Cardiac muscle cell (in vitro differentiated cells and primary cell): ENCODE results near the gene CD3E. TPM values are rescaled to one million over a fixed set of nuclear protein-coding genes. Genes with fewer than 3 reads are reported as not detected.

Experiments used
- DNase-seq, 2 donors: peaks; one replicate each; pipeline versions ENCODE4 v3.0.0 to v3.0.0-alpha.2; 2010 to 2017; ENCODE audit warnings: low read depth in 1 of 2, low spot score in 1 of 2
- H3K27ac ChIP-seq: fragments of 200-600 bp; sonication (generic); 2 replicates; pipeline ENCODE4 v1.5.1; 2016
- H3K27me3 ChIP-seq: fragments of 200-600 bp; sonication (generic); 2 replicates; pipeline ENCODE4 v1.6.0; 2016; ENCODE audit warnings: control low read depth
- H3K36me3 ChIP-seq: fragments of 200-600 bp; sonication (generic); 2 replicates; pipeline ENCODE4 v1.5.1; 2016; ENCODE audit warnings: control low read depth
- H3K4me1 ChIP-seq: fragments of 200-600 bp; sonication (generic); 2 replicates; pipeline ENCODE4 v1.8.1; 2017; ENCODE audit warnings: low read depth, mild to moderate bottlenecking, mixed run types
- H3K4me3 ChIP-seq: fragments of 200-600 bp; sonication (generic); 2 replicates; pipeline ENCODE4 v1.5.1; 2016; ENCODE audit warnings: mild to moderate bottlenecking
- H3K9me3 ChIP-seq: fragments of 200-600 bp; sonication (generic); 2 replicates; pipeline ENCODE4 v1.5.1; 2017; ENCODE audit warnings: low read depth, mild to moderate bottlenecking, control low read depth
- CTCF ChIP-seq: IDR thresholded peaks from 2 replicates; pipeline ENCODE4 v1.5.1; 2012; ENCODE audit warnings: low read depth, mild to moderate bottlenecking, low read length
- polyA plus RNA-seq: library from polyadenylated mRNA; unstranded; fragments of >200 nt; fragmentation: Nextera tagmentation; extraction: Ambion mirVana; gene quantifications from 2 replicates; pipeline ENCODE4 v1.2.1, GENCODE V29; 2016
- total RNA-seq: library from RNA; depleted of rRNA; stranded (reverse); fragments of >200 nt; gene quantifications from 2 replicates; pipeline ENCODE4 v1.2.3, GENCODE V29; 2016

The CD3E gene
- total and polyA plus RNA-seq, 2 experiments from 2014 or later, result not detected

GRCh38 chr11:118322721-118323120 lies 18.2 kb downstream of the CD3E start:
- no peak overlapping the region for H3K27ac ChIP-seq
- H3K4me3 ChIP-seq, result no peak overlapping the region
- H3K9me3 ChIP-seq, result no peaks in the 10 kb centered on the region
- DNase-seq, result no peak
- peaks cover 3% of the 10 kb centered on the region for H3K27me3 ChIP-seq
- no peak for TF ChIP-seq CTCF
- no peaks in the 10 kb centered on the region for H3K4me1 ChIP-seq
- H3K36me3 ChIP-seq, result no peaks in the 10 kb centered on the region

- no peak overlapping the region for H3K4me3 ChIP-seq
- no peak for TF ChIP-seq CTCF
- no peak for DNase-seq
- H3K27ac ChIP-seq, result no peak overlapping the region
- no peaks in the 10 kb centered on the region for H3K36me3 ChIP-seq
- H3K9me3 ChIP-seq, result no peaks in the 10 kb centered on the region
- peaks cover 3% of the 10 kb centered on the region for H3K27me3 ChIP-seq
- no peaks in the 10 kb centered on the region for H3K4me1 ChIP-seq
These were observed 20.8 kb downstream of the CD3E start for GRCh38 chr11:118325283-118325682.

GRCh38 chr11:118328745-118329144 lies 24.2 kb downstream of the CD3E start:
- no peak for DNase-seq
- H3K9me3 ChIP-seq, result no peaks in the 10 kb centered on the region
- TF ChIP-seq CTCF, result no peak
- no peaks in the 10 kb centered on the region for H3K36me3 ChIP-seq
- no peak overlapping the region for H3K4me3 ChIP-seq
- H3K4me1 ChIP-seq, result no peaks in the 10 kb centered on the region
- H3K27me3 ChIP-seq, result peaks cover 3% of the 10 kb centered on the region
- no peak overlapping the region for H3K27ac ChIP-seq

- Histone ChIP-seq H3K9me3 (no peaks in the 10 kb centered on the region), H3K36me3 (no peaks in the 10 kb centered on the region), H3K27ac (no peak overlapping the region), H3K27me3 (peaks cover 7% of the 10 kb centered on the region), H3K4me3 (no peak overlapping the region), H3K4me1 (no peaks in the 10 kb centered on the region)
- no peak for DNase-seq
- TF ChIP-seq CTCF, result no peak
These were observed 30.2 kb downstream of the CD3E start for GRCh38 chr11:118334745-118335144.

- Histone ChIP-seq H3K4me3 (no peak overlapping the region), H3K4me1 (no peaks in the 10 kb centered on the region), H3K27ac (no peak overlapping the region), H3K36me3 (no peaks in the 10 kb centered on the region), H3K9me3 (no peaks in the 10 kb centered on the region), H3K27me3 (peaks cover 7% of the 10 kb centered on the region)
- DNase-seq, result peak in 1 of 2 donors; percentile 33
- TF ChIP-seq CTCF, result no peak
These were observed 34.1 kb downstream of the CD3E start for GRCh38 chr11:118338637-118339061.
